ENCODE measurements around the gene AAK1. TPM values are rescaled to one million over a fixed set of nuclear protein-coding genes. Genes with fewer than 3 reads are reported as not detected.
A peak's percentile ranks its signal among the peaks of the same experiment; 100 is the strongest.

The AAK1 gene
- polyA plus RNA-seq, 3 donors = 9.8 to 18.9 (median 10.8) TPM

DNA sequence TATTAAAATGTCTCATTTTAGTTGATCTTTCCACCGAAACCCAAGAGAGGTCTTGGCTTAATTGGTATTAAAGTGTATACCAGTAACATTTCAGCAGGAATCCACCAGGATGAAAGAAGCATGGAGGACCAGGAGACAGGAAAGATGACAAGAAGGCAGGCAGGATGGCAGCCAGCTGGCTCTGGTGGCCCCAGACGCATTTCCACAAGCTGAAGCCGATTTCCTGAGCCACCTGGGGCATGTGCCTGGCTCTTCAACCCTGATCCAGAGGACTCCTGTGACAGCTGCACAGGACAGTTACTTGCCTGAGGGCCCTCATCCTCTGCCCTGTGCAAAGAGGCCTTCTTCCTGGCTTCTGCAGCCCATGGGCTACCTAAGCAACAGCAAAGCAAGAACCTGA, 149.4 kb downstream of the AAK1 start:
- Histone ChIP-seq H3K27ac (ENCODE audit: low read depth in 1 of 2, low read length in 2 of 2) (no peak overlapping the region), H3K4me1 (ENCODE audit: control insufficient read depth in 1 of 2, insufficient read depth in 2 of 2, low read length in 2 of 2) (peaks cover 6 to 7% of the 10 kb centered on the region in 2 donors), H3K27me3 (ENCODE audit: control insufficient read depth in 2 of 2, insufficient read depth in 2 of 2, low read length in 2 of 2) (no peaks in the 10 kb centered on the region), H2AFZ (ENCODE audit: insufficient read depth, low read depth, low read length, poor library complexity, severe bottlenecking) (no peak overlapping the region), H3K4me3 (replicated peaks in 1 of 3; ENCODE audit: low read depth in 2 of 3, low read length in 3 of 3) (no peak overlapping the region), H3K9me3 (replicated peaks in 1 of 2; ENCODE audit: control insufficient read depth in 1 of 2, insufficient read depth in 1 of 2, low read length in 2 of 2) (no peaks in the 10 kb centered on the region), H3K36me3 (replicated peaks in 1 of 2; ENCODE audit: control insufficient read depth in 1 of 2, insufficient read depth in 2 of 2, low read length in 2 of 2) (peaks cover 27 to 78% of the 10 kb centered on the region in 2 donors), H3K4me2 (replicated peaks; ENCODE audit: extremely low read depth, low read length, poor library complexity, severe bottlenecking) (no peak overlapping the region), H4K20me1 (ENCODE audit: insufficient read depth, low read length) (no peaks in the 10 kb centered on the region), H3K9ac (ENCODE audit: insufficient read depth, low read length, poor library complexity, severe bottlenecking) (no peak overlapping the region), H3K79me2 (ENCODE audit: insufficient read depth, low read length) (no peaks in the 10 kb centered on the region)
- 96% methylated on average over 3 of the region's 3 CpGs for WGBS (ENCODE audit: insufficient coverage)
- Mint-ChIP-seq H3K4me1 (peaks cover 15% of the 10 kb centered on the region), H3K4me3 (no peak overlapping the region), H3K27me3 (ENCODE audit: low read depth in 3 of 3) (peaks cover 0 to 4% (median 2%) of the 10 kb centered on the region in 3 donors), H3K27ac (peak overlapping the region in 1 of 7 donors; percentile 65), H3K9me3 (no peaks in the 10 kb centered on the region), H3K36me3 (peaks cover 60 to 77% of the 10 kb centered on the region in 2 donors)
- TF ChIP-seq CTCF (IDR thresholded peaks at IDR 0.05) = no peak
- DNase-seq = no peak
- intact Hi-C loops (cut with micrococcal nuclease) = no loop called here

DNA sequence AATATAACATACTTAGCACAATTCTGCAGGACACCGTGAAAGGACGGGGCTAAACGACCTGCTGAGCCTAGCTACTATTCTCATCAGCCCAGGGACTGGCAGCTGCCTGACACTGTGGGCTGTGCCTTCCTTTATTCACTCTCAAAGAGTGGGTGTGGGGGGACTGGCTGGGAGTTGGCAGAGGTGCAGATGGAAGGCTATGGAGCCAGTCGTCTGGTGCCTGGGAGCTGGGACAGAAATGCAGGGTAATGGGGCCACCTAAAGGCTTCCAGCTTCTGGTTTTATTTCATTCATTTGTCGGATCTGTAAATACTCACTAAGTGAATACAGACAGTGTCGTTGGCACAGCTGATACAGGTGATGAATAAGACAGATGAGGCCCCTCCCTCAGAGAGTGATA, 150.3 kb downstream of the AAK1 start:
- H3K4me3 ChIP-seq (replicated peaks in 1 of 3; ENCODE audit: low read depth in 2 of 3, low read length in 3 of 3) = no peak overlapping the region
- no peaks in the 10 kb centered on the region for H3K9me3 ChIP-seq (replicated peaks in 1 of 2; ENCODE audit: control insufficient read depth in 1 of 2, insufficient read depth in 1 of 2, low read length in 2 of 2)
- no peaks in the 10 kb centered on the region for H3K4me1 ChIP-seq (ENCODE audit: control insufficient read depth in 1 of 2, insufficient read depth in 2 of 2, low read length in 2 of 2)
- no peaks in the 10 kb centered on the region for H3K79me2 ChIP-seq (ENCODE audit: insufficient read depth, low read length)
- Mint-ChIP-seq H3K4me1 (peaks cover 10% of the 10 kb centered on the region), H3K27ac (peak overlapping the region in 2 of 7 donors; percentile 33 to 61), H3K4me3 (no peak overlapping the region), H3K27me3 (ENCODE audit: low read depth in 3 of 3) (peaks cover 0 to 2% (median 0%) of the 10 kb centered on the region in 3 donors), H3K36me3 (peaks cover 59 to 77% of the 10 kb centered on the region in 2 donors), H3K9me3 (no peaks in the 10 kb centered on the region)
- peaks cover 27 to 86% of the 10 kb centered on the region in 2 donors for H3K36me3 ChIP-seq (replicated peaks in 1 of 2; ENCODE audit: control insufficient read depth in 1 of 2, insufficient read depth in 2 of 2, low read length in 2 of 2)
- no peak for TF ChIP-seq CTCF (IDR thresholded peaks at IDR 0.05)
- no peak overlapping the region for H2AFZ ChIP-seq (ENCODE audit: insufficient read depth, low read depth, low read length, poor library complexity, severe bottlenecking)
- H4K20me1 ChIP-seq (ENCODE audit: insufficient read depth, low read length) = no peaks in the 10 kb centered on the region
- H3K27me3 ChIP-seq (ENCODE audit: control insufficient read depth in 2 of 2, insufficient read depth in 2 of 2, low read length in 2 of 2) = no peaks in the 10 kb centered on the region
- H3K9ac ChIP-seq (ENCODE audit: insufficient read depth, low read length, poor library complexity, severe bottlenecking) = no peak overlapping the region
- H3K4me2 ChIP-seq (replicated peaks; ENCODE audit: extremely low read depth, low read length, poor library complexity, severe bottlenecking) = no peak overlapping the region
- no peak overlapping the region for H3K27ac ChIP-seq (ENCODE audit: low read depth in 1 of 2, low read length in 2 of 2)
- intact Hi-C loops (cut with micrococcal nuclease) = no loop called here
- no peak for DNase-seq
- WGBS (ENCODE audit: insufficient coverage) = 80% methylated on average over 2 of the region's 6 CpGs

Measured in CD14-positive monocyte (primary cell).